Stimulated activated CD4-positive, alpha-beta T cell treated with anti-CD3 and anti-CD28 coated beads, TNF-alpha, amount 100 ng/mL, for 24 hours (primary cell): ENCODE measurements around the gene POTEE.
"Not testable (repeated sequence)": the region's sequence is repeated elsewhere in the genome, so short reads cannot be mapped to it uniquely, and the experiment has no call there.

ENCODE experiments used
- DNase-seq, 3 experiments: peaks; one replicate each; pipeline ENCODE4 v3.0.0-alpha.2; 2020; ENCODE audit warnings: low read depth in 3 of 3

Gene POTEE

GRCh38 chr2:131209030-131209772 lies at the start of gene POTEE:
Gene POTEE, plus strand, starts transcription at chr2:131209536. Its CDS starts 8,867 bp downstream, at chr2:131218403.
- DNase-seq = not testable (repeated sequence)

GRCh38 chr2:131165562-131165961 lies 43.8 kb upstream of the POTEE start:
- DNase-seq = not testable (repeated sequence)

GRCh38 chr2:131168538-131168937 lies 40.8 kb upstream of the POTEE start:
- no peak for DNase-seq

DNA sequence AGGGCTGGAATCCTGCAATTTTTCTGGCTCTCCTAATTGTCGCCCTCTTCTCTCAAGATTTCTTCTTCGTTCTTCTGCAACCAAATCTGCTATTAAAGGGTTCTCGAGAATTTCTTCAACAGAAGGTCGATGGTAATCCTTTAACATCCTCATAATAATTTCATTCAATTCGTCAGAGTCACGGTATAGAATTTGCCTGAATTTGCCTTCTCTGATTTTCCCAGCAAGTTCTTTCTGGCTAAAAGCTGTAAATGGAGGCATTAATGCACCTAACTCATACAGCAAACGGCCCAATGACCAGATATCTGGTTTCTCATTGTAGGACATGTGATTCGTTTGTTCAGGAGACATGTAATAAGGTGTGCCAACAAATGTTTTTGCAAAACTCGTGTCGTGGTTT lies 31.3 kb upstream of the POTEE start:
- not testable (repeated sequence) for DNase-seq

GRCh38 chr2:131178721-131179418 lies 30.5 kb upstream of the POTEE start:
- not testable (repeated sequence) for DNase-seq

DNA sequence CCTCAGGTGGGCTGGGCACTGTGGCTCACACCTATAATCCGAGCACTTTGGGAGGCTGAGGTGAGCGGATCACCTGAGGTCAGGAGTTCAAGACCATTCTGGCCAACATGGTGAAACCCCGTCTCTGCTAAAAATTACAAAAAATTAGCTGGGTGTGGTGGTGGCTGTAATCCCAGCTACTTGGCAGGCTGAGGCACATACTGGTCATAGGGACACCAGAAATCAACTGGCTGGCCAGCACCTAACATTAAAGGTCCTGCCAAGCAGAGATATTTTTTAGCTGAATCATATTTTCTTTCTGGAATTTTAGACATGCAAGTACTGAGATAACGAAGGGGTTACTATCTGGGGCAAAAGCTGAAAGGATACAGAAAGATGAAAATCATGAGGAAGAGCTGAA lies 27.9 kb upstream of the POTEE start:
- not testable (repeated sequence) for DNase-seq

DNA sequence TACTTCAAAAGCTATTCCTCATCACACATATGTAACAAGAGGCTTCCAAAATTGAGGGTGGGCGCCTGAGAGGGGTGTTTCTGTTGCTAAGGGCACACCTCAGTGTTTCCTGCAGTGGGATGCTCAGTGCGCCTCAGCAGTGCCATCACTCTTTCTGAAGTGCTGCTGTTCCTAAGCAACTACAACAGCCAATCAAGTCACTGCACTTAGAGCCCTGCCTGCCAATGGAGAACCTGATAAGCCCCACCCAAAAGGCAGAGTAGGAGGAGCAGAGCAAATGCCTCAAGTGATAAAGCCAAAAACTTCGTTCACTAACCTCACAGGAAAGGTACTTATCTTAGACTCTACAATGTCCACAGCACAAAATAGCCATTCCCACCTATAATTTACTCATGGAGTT lies 15.9 kb upstream of the POTEE start:
- not testable (repeated sequence) for DNase-seq

- DNase-seq = not testable (repeated sequence)
Measured at GRCh38 chr2:131196186-131196585, 13.2 kb upstream of the POTEE start.

GRCh38 chr2:131201098-131201497 lies 8.2 kb upstream of the POTEE start:
- no peak for DNase-seq

DNA sequence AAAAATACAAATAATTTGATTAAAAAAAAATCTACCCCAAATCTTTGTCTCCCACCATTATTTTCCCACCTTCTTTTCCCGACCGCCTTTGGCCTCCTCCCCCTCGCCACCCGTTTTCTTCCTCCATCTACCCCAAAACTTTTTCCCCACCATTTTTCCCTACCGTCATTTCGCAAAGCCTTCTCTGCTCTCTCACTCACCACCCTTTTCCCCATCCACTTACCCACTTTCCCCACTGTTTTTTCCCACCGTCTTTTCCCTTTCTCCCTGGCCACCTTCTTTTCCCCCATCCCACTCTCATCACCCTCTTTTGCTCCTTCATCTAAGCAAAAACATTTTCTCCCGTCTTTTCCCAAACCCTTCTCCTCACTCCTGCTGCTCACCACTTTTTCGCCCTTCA lies 1.5 kb upstream of the POTEE start:
- DNase-seq = not testable (repeated sequence)

GRCh38 chr2:131209773-131210104 lies 403 bp downstream of the POTEE start:
- DNase-seq = not testable (repeated sequence)

DNA sequence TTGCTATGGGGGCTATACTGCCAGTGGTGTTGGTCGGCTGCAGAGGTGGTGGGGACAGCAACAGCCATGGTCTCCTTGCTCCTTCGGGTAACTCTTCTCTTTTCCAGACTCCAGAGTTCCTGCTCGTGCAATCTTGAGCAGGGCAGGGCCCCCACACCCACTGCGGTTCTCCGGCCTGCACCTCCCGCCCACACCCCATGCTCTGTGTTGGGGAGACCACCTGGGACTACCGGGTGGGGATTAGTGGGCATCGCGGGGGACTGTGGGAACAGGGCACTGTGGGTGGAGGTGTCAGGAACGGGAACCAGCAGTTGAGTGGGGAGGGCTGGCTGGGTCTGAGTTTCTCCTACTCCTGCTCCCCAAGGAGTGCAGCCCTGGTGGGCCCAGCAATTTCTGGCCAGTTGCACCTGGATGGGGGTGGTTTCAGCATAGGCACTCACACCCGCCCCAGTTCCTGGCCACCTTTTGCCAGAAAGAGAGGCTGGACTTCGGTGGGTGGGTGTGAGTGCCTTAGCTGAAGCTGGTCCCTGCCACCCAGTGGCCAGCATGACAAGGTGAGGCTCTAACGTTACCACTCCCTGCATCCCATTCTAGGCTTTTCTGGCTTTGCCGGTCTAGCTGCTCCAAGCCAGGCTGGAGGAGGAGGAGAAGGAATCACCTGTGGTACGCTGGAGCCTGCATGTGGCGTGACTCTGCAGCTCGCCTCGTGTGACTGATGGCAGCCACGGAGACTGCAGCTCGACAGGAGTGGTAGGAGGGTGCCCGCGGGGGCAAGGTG lies 1.3 kb downstream of the POTEE start:
- DNase-seq = not testable (repeated sequence)

GRCh38 chr2:131217238-131217986 lies 8.1 kb downstream of the POTEE start:
- not testable (repeated sequence) for DNase-seq

DNA sequence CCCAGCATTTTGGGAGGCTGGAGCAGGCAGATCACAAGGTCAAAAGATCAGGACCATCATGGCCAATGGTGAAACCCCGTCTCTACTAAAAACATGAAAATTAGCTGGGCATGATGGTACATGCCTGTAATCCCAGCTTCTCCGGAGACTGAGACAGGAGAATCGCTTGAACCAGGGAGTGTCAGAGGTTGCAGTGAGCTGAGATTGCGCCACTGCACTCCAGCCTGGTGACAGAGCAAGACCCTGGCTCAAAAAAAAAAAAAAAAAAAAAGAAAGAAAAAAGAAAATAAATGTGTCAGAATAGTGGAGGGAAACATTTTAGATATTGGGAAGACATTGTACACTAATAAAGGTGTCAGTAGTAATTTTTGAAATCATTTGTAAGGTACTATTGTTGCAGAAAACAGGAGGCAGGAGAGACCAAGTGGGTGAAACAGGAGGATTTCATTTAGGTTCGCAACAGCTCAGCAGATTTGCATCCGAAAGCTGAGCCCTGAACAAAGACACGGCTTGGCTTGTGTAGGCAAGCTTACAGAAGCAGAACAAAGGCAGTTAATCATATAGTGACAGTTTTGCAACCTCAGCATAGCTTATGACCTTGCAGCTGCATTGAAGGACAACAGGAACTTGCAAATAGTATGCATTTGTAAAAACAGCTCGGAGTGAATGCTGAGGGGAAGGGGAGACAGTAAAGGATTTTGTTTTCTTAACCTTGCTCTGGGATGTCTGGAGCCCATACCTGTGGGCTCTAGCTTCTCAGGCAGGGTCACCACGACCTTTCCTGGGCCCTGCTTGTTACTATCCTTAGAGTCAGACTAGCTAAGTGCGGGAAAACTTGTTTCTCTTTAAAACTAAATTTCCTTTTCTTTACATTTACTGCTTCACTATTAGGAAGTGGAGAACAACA lies 26.5 kb downstream of the POTEE start:
- not testable (repeated sequence) for DNase-seq
